ENCODE data around the gene CUBN.

- TF ChIP-seq CTCF (IDR thresholded peaks at IDR 0.05) (no peak), POLR2A (IDR thresholded peaks at IDR 0.05) (no peak), POLR2AphosphoS5 (IDR thresholded peaks at IDR 0.05) (no peak), EP300 (IDR thresholded peaks at IDR 0.05; ENCODE audit: low read depth) (no peak)
Observed at GRCh38 chr10:17126327-17126726, 3.3 kb downstream of the CUBN start.

All from transverse colon (tissue), 4 donors.